ENCODE results near the gene TCEANC2. TPM values are rescaled to one million over a fixed set of nuclear protein-coding genes. Genes with fewer than 3 reads are reported as not detected.
"Not testable (repeated sequence)": the region's sequence is repeated elsewhere in the genome, so short reads cannot be mapped to it uniquely, and the experiment has no call there.

Gene TCEANC2
- total RNA-seq, 4 donors from 2014 or later: 2.6 to 9.5 (median 7.0) TPM

- Histone ChIP-seq H3K27ac (no peak overlapping the region), H3K9me3 (no peaks in the 10 kb centered on the region), H3K27me3 (no peaks in the 10 kb centered on the region), H3K36me3 (peaks cover 0 to 66% of the 10 kb centered on the region in 2 donors), H3K4me3 (no peak overlapping the region), H3K4me1 (peaks cover 0 to 13% of the 10 kb centered on the region in 2 donors)
- TF ChIP-seq CTCF (IDR thresholded peaks at IDR 0.05 in 4 of 5, conservative IDR thresholded peaks at IDR 0.05 in 1 of 5) (no peak), POLR2A (IDR thresholded peaks at IDR 0.05) (no peak)
- in situ Hi-C loops (cut with MboI; ENCODE audit: low sequenced_read_pairs in 4 of 4): no loop called here
- intact Hi-C loops (cut with DNase I; ENCODE audit: low total_unique reads): no loop called here
- ATAC-seq (no peak), DNase-seq (no peak)
Measured at GRCh38 chr1:54041806-54042205, 11.6 kb upstream of the TCEANC2 start.

- Histone ChIP-seq H3K36me3 (peaks cover 0 to 33% of the 10 kb centered on the region in 2 donors), H3K27ac (no peak overlapping the region), H3K4me3 (no peak overlapping the region), H3K4me1 (peaks cover 34 to 50% of the 10 kb centered on the region in 2 donors), H3K27me3 (no peaks in the 10 kb centered on the region), H3K9me3 (no peaks in the 10 kb centered on the region)
- TF ChIP-seq POLR2A (IDR thresholded peaks at IDR 0.05) (no peak), CTCF (IDR thresholded peaks at IDR 0.05 in 4 of 5, conservative IDR thresholded peaks at IDR 0.05 in 1 of 5) (no peak)
- in situ Hi-C loops (cut with MboI; ENCODE audit: low sequenced_read_pairs in 4 of 4) (no loop called here), intact Hi-C loops (cut with DNase I; ENCODE audit: low total_unique reads) (no loop called here)
- no peak for ATAC-seq
- DNase-seq: no peak
Measured at GRCh38 chr1:54045496-54045895, 7.9 kb upstream of the TCEANC2 start.

- H3K9me3 ChIP-seq: no peaks in the 10 kb centered on the region
- no peak overlapping the region for H3K27ac ChIP-seq
- TF ChIP-seq POLR2A (IDR thresholded peaks at IDR 0.05): no peak
- no peak for TF ChIP-seq CTCF (IDR thresholded peaks at IDR 0.05 in 4 of 5, conservative IDR thresholded peaks at IDR 0.05 in 1 of 5)
- in situ Hi-C loops (cut with MboI; ENCODE audit: low sequenced_read_pairs in 4 of 4) (no loop called here), intact Hi-C loops (cut with DNase I; ENCODE audit: low total_unique reads) (no loop called here)
- no peak for ATAC-seq
- no peak for DNase-seq
- no peaks in the 10 kb centered on the region for H3K27me3 ChIP-seq
- H3K36me3 ChIP-seq: peaks cover 0 to 20% of the 10 kb centered on the region in 2 donors
- no peak overlapping the region for H3K4me3 ChIP-seq
- peaks cover 46 to 63% of the 10 kb centered on the region in 2 donors for H3K4me1 ChIP-seq
Measured at GRCh38 chr1:54046671-54047383, 6.6 kb upstream of the TCEANC2 start.

GRCh38 chr1:54047384-54048305 lies 5.8 kb upstream of the TCEANC2 start:
- Histone ChIP-seq H3K36me3 (peaks cover 0 to 12% of the 10 kb centered on the region in 2 donors), H3K4me1 (peaks cover 51 to 66% of the 10 kb centered on the region in 2 donors), H3K4me3 (no peak overlapping the region), H3K9me3 (no peaks in the 10 kb centered on the region), H3K27ac (no peak overlapping the region), H3K27me3 (no peaks in the 10 kb centered on the region)
- in situ Hi-C loops (cut with MboI; ENCODE audit: low sequenced_read_pairs in 4 of 4) (no loop called here), intact Hi-C loops (cut with DNase I; ENCODE audit: low total_unique reads) (no loop called here)
- TF ChIP-seq CTCF (IDR thresholded peaks at IDR 0.05 in 4 of 5, conservative IDR thresholded peaks at IDR 0.05 in 1 of 5) (no peak), POLR2A (IDR thresholded peaks at IDR 0.05) (no peak)
- no peak for ATAC-seq
- DNase-seq: no peak

GRCh38 chr1:54050435-54050834 lies 3.0 kb upstream of the TCEANC2 start:
- not testable (repeated sequence) for H3K27me3 ChIP-seq, H3K4me3 ChIP-seq, DNase-seq, ATAC-seq, H3K9me3 ChIP-seq, H3K27ac ChIP-seq, H3K36me3 ChIP-seq
- in situ Hi-C loops (cut with MboI; ENCODE audit: low sequenced_read_pairs in 4 of 4) (loop anchor here in 1 of 4 donors (5.0 to 25.0 kb wide), 2 partner anchors 208 to 712 kb away; partner anchors contain the start of gene PARS2), intact Hi-C loops (cut with DNase I; ENCODE audit: low total_unique reads) (loop anchor here (5.0 kb wide), 2 partner anchors 357 to 437 kb away; partner anchors contain the start of gene SSBP3)
- H3K4me1 ChIP-seq: peaks cover 62 to 74% of the 10 kb centered on the region in 2 donors
